Measurements from ENCODE around the gene ONECUT1. TPM values are rescaled to one million over a fixed set of nuclear protein-coding genes. Genes with fewer than 3 reads are reported as not detected.

ONECUT1 gene
- total RNA-seq, 2 donors from 2014 or later = 0.28 TPM; not detected in 1

DNA sequence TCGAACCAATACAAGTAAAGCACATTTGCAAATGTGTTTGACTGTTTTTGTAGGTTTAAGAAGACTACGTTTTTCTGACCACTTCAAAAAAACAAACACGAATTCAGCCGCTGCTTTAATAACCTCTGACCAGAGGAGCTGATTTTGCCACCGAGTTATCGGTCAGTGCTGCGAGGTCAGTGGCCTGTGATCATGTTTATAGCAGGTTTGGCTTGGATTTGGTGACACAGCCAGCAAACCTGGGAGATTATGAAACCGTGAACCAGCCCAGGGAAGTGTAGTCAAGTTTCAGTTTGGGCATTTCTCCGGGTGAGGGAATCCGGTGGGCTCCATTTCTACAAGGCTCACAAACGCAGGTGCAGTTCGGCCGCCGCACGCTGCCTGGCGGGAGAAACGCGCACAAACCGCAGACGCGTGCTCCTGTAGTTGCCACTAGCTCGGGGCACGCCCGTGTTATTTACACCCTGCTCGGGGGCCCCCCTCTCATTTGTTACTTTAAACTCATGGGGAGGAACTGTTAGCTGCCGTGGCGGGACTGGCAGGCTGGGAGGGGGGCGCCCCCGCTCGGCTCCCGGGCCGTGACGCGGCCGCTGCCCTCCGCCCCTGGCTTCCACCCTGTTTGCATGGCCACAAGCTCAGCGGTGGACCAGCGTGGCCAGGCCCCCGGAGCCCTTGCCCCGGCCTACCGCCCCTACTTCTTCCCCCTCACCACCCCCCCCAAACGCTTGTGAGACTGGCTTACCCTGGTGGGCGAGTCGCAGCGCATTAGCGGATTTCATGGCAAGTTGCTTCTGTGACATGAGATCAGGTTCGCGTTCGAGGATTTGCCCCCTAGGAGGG is 13.6 kb upstream of the ONECUT1 start:
- Histone ChIP-seq H3K27me3 (replicated peaks; ENCODE audit: insufficient read depth) (peaks cover 16% of the 10 kb centered on the region), H3K4me3 (peak overlapping the region; percentile 67), H3K9me3 (no peaks in the 10 kb centered on the region), H3K27ac (no peak overlapping the region), H3K4me1 (ENCODE audit: control insufficient read depth in 1 of 2, low read depth in 2 of 2) (peaks cover 24 to 32% of the 10 kb centered on the region in 2 donors), H3K36me3 (no peaks in the 10 kb centered on the region)
- no peak for ATAC-seq (ENCODE audit: insufficient number of reproducible peaks, low FRiP score, low read depth)
- TF ChIP-seq, protein P1, sequence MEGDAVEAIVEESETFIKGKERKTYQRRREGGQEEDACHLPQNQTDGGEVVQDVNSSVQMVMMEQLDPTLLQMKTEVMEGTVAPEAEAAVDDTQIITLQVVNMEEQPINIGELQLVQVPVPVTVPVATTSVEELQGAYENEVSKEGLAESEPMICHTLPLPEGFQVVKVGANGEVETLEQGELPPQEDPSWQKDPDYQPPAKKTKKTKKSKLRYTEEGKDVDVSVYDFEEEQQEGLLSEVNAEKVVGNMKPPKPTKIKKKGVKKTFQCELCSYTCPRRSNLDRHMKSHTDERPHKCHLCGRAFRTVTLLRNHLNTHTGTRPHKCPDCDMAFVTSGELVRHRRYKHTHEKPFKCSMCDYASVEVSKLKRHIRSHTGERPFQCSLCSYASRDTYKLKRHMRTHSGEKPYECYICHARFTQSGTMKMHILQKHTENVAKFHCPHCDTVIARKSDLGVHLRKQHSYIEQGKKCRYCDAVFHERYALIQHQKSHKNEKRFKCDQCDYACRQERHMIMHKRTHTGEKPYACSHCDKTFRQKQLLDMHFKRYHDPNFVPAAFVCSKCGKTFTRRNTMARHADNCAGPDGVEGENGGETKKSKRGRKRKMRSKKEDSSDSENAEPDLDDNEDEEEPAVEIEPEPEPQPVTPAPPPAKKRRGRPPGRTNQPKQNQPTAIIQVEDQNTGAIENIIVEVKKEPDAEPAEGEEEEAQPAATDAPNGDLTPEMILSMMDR (IDR thresholded peaks at IDR 0.05) = no peak
- DNase-seq (ENCODE audit: low spot score) = no peak

DNA sequence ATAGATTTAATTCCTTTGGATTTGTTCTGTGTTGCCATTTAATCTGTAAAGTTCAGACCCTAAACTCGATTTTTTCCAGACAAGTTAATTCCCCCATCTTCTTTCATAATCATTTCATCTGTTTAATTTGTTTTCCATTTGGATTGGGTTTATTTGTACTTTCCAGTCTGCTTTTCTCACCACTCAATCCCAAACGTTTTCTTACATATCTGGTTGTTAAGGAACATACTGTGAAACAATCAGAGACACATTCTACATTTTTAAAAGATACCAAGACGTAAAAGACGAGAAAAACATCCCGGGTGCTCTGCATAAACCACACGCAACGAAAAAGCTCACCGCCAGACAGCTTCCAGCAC is 13.0 kb upstream of the ONECUT1 start:
- DNase-seq (ENCODE audit: low spot score) = no peak
- H3K27ac ChIP-seq = no peak overlapping the region
- ATAC-seq (ENCODE audit: insufficient number of reproducible peaks, low FRiP score, low read depth) = no peak
- peaks cover 21% of the 10 kb centered on the region for H3K27me3 ChIP-seq (replicated peaks; ENCODE audit: insufficient read depth)
- no peaks in the 10 kb centered on the region for H3K36me3 ChIP-seq
- peaks cover 27 to 38% of the 10 kb centered on the region in 2 donors for H3K4me1 ChIP-seq (ENCODE audit: control insufficient read depth in 1 of 2, low read depth in 2 of 2)
- no peak overlapping the region for H3K4me3 ChIP-seq
- TF ChIP-seq, protein P1 (IDR thresholded peaks at IDR 0.05) = no peak
- H3K9me3 ChIP-seq = no peaks in the 10 kb centered on the region

DNA sequence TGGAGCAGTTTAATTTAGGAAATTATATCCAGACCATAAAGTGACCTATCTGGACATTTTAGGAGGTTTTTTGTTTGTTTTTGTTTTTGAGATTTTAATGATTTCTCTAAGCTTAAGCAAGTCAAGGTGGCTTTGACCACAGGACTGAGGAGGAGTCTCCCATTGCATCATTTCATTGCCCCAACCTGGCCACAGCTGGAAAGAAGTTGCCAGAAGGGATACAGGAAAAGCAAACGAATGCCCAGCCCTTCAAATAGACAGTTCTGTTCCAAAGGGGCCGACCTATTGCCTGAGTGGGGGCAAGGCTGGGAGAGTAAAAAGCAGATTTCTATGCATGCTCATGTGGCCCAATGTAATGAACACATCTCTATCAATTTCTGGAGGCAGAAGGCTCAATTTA is 12.0 kb upstream of the ONECUT1 start:
- Histone ChIP-seq H3K9me3 (no peaks in the 10 kb centered on the region), H3K4me1 (ENCODE audit: control insufficient read depth in 1 of 2, low read depth in 2 of 2) (peaks cover 27 to 43% of the 10 kb centered on the region in 2 donors), H3K27ac (no peak overlapping the region), H3K27me3 (replicated peaks; ENCODE audit: insufficient read depth) (peaks cover 21% of the 10 kb centered on the region), H3K36me3 (no peaks in the 10 kb centered on the region), H3K4me3 (no peak overlapping the region)
- ATAC-seq (ENCODE audit: insufficient number of reproducible peaks, low FRiP score, low read depth) = no peak
- TF ChIP-seq, protein P1 (IDR thresholded peaks at IDR 0.05) = no peak
- DNase-seq (ENCODE audit: low spot score) = no peak

DNA sequence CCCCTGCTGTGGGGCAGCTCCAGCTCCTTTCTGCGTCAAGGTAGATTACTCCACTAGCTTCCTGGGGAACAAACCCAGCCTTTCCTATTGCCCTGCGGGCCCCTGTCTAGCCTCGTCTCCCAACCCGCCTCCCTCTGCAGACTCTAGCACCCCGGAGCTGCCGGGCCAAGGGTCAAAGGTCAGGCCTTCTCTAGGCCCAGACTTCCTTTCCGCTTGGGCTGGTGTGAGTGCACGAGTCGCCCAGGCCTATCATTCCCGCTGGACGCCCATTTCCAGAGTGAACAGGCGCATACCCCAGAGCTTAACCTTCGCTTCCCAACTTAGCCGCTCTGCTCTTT is 11.6 kb upstream of the ONECUT1 start:
- Histone ChIP-seq H3K27me3 (replicated peaks; ENCODE audit: insufficient read depth) (peaks cover 21% of the 10 kb centered on the region), H3K4me1 (ENCODE audit: control insufficient read depth in 1 of 2, low read depth in 2 of 2) (peaks cover 27 to 43% of the 10 kb centered on the region in 2 donors), H3K9me3 (no peaks in the 10 kb centered on the region), H3K36me3 (no peaks in the 10 kb centered on the region), H3K4me3 (no peak overlapping the region), H3K27ac (no peak overlapping the region)
- TF ChIP-seq, protein P1 (IDR thresholded peaks at IDR 0.05) = no peak
- DNase-seq (ENCODE audit: low spot score) (no peak), ATAC-seq (ENCODE audit: insufficient number of reproducible peaks, low FRiP score, low read depth) (no peak)

DNA sequence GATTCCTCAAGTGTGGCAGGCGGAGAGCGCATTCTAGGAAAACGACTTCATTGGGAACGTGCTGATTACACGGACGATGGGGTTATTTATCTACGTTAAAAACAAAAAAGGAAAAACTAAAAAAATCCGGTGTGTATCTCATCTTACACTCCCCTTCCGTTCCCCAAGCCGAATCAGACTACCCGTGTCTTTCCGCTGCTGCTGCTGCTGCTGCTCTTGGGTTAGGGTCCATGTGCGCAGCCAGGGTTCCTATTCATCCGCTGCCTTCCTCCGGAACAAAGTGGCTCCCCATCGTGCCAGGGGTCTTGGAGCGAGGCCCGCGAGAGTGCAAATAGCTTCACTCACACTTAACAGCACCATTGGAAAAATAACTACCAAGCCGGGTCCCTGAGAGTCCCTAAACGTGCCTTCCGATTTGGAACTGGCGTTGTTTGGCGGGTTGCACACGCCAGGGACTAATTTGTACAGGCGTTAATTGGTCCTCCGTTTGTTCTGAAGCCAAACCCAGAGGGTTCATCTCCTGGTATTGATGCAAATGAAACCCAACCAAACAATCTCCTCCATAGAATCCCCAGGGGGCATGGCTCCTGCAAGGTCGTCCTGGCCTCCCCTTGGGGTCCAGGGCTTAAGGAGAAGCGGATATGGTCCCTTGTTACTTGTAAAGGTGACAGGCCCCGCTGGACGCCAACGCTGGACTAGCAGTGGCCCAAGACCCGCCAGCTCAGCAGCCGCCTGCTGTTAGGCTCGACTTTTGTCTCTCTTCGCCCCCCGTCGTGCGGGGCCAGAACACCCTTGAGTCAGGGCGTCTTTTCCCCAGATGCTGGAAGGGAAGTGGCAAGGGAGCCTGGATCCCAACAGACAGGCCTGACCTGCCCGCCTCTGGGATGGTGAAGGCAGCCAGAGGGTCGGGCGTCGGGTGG is 11.0 kb upstream of the ONECUT1 start:
- no peaks in the 10 kb centered on the region for H3K9me3 ChIP-seq
- H3K4me3 ChIP-seq = no peak overlapping the region
- TF ChIP-seq, protein P1 (IDR thresholded peaks at IDR 0.05) = no peak
- peaks cover 23% of the 10 kb centered on the region for H3K27me3 ChIP-seq (replicated peaks; ENCODE audit: insufficient read depth)
- H3K27ac ChIP-seq = no peak overlapping the region
- H3K36me3 ChIP-seq = no peaks in the 10 kb centered on the region
- no peak for ATAC-seq (ENCODE audit: insufficient number of reproducible peaks, low FRiP score, low read depth)
- DNase-seq (ENCODE audit: low spot score) = no peak
- peaks cover 26 to 41% of the 10 kb centered on the region in 2 donors for H3K4me1 ChIP-seq (ENCODE audit: control insufficient read depth in 1 of 2, low read depth in 2 of 2)

All from thoracic aorta (tissue), 2 donors.